Eye (tissue), 1 donor: Measurements from ENCODE around the gene PDGFD.
"Not testable (repeated sequence)": the region's sequence is repeated elsewhere in the genome, so short reads cannot be mapped to it uniquely, and the experiment has no call there.

Experiments used
- DNase-seq: peaks from one replicate; pipeline ENCODE4 v3.0.0-alpha.2; 2015

PDGFD gene

DNA sequence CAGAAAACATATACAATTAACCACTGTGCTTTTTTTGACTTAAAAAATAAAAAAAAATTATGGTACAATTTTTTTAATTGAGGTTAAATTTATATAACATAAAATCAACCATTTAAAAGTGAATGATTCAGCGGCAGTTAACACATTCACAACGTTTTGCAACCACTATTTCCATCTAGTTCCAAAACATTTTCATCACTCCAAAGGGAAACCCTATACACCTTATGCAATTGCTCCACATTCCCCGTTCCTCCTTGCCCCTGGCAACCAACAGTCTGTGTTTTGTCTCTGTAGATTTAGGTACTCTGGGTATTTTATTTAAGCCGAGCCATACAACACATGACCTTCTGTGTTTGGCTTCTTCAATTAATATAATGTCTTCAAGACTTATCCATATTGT lies 112.2 kb downstream of the PDGFD start:
- DNase-seq = no peak

DNA sequence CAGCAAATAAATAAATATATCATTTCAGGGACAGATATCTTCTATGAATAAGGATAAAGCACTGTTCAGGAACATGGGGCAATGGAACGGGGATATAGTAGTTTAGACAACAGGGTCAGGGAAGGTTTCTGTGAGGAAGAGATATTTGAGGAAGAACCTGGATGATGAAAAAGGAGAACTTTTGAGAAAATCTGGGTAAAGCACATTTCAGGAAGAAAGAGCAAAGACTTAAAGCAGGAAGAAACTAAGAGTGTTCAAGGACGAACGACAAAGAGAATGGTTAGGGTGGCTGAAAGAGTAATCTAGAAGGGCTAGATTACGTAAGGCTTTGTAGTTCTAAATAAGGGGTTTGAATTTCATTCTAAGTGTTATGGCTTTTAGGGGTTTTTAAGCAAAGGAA lies 114.8 kb downstream of the PDGFD start:
- no peak for DNase-seq

DNA sequence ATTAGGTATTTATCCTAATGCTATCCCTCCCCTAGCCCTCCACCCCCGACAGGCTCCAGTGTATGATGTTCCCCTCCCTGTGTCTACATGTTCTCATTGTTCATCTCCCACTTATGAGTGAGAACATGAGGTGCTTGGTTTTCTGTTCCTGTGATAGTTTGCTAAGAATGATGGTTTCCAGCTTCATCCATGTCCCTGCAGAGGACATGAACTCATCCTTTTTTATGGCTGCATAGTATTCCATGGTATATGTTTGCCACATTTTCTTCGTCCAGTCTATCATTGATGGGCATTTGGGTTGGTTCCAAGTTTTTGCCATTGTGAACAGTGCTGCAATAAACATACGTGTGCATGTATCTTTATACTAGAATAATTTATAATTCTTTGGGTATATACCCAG lies 117.1 kb downstream of the PDGFD start:
- not testable (repeated sequence) for DNase-seq

DNA sequence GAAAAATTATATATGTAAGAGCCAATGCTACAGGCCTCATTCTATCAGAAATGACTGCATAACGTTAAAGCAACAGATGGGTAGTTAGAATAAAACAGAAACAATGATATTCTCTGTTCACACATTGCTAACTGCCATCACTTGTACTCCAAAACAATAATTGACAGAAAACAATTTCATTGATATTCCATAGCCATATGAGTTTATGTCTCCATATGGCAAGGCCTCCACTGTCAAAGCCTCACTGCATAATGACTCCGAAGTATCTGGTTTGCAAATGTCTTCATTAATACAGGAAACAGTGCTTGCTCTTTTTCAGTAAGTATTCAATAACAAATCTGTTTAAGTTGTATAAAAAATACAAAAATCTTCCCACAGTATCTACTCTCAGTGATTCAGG lies 117.6 kb downstream of the PDGFD start:
- no peak for DNase-seq

DNA sequence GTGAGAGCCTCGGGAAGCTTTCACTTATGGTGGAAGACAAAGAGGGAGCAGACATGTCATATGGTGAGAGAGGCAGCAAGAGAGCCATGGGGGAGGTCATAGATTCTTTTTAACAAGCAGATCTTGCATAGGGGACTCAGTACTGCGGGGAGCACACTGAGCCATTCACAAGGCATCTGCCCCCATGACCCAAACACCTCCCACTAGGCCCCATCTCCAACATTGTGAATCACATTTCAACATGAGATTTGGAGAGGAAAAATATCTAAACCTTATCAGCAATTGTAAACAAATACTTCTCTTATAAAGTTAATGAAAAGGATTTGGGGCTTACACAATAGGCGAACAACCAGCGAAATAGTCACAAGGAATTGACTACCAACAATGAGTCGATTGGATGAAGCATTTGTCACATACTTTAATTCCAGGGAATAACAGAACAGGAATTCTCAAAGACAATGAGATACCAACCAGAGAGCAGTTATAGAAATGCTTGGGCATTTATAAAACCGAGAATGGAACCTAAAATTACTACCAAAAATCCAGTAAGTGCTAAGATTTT lies 120.2 kb downstream of the PDGFD start:
- no peak for DNase-seq

DNA sequence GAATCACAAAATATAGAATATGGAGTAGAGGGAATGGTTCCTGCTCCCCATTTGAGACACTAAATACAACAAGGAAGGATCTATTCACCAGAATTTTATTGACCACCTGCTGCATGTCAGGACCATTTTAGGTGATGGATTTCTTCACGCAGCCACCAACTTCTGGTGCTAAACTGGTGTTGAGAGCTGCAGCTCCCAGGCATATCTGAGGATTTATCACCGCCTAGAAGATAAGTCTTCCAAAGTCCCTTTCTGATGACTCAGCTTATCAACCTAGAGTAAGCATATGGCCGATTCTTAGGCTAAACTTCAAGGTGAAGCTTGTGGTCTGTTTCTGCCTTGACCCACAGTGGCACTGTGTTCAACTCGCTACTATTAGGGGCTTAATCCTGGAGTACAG lies 120.8 kb downstream of the PDGFD start:
- peak; percentile 23 for DNase-seq

DNA sequence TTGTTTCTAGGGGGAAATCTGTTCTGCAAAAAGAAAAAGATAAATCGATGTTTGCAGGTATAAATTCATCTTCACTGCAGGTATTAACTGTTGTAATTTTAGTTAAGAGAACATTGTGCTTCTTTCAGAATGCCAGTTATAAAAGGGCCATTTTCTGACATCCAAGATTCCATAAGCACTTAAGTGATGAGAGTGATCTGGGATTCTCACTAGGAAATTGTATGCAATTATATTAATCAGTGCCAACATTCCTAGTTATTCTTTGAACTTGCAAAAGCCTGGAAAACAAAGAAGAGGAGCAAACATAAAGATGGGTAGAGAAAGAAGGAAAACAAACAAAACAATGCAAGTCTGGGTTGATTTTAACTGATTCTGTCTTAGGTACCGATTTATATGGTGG lies 122.2 kb downstream of the PDGFD start:
- no peak for DNase-seq

DNA sequence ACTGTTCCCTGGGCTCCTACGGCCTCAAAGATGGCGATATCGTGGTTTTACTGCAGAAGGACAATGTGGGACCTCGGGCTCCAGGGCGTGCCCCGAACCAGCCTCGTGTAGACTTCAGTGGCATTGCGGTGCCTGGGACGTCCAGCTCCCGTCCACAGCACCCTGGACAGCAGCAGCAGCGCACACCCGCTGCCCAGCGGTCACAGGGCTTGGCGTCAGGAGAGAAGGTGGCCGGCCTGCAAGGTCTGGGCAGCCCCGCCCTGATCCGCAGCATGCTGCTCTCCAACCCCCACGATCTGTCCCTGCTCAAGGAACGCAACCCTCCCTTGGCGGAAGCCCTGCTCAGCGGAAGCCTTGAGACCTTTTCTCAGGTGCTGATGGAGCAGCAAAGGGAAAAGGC lies 127.0 kb downstream of the PDGFD start:
- DNase-seq = no peak

DNA sequence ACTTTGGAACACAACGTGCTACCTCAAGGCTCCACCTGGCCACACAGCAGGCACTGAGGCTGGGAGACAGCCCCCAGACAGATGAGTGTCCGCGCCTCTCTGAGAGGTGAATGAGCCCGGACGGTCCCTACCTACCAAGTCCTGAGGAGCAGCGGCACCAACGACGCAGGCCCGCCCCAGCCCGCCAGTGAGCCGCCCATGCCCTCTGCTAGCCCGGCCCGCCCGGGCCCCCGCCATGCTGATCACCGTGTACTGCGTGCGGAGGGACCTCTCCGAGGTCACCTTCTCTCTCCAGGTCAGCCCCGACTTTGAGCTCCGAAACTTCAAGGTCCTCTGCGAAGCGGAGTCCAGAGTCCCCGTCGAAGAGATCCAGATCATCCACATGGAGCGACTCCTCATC lies 127.4 kb downstream of the PDGFD start, which contains the start of gene DDI1:
Gene DDI1 (plus strand): TSS at position 53 of the 400 bp plus-strand sequence. CDS start 183 bp downstream, at position 236.
- no peak for DNase-seq

DNA sequence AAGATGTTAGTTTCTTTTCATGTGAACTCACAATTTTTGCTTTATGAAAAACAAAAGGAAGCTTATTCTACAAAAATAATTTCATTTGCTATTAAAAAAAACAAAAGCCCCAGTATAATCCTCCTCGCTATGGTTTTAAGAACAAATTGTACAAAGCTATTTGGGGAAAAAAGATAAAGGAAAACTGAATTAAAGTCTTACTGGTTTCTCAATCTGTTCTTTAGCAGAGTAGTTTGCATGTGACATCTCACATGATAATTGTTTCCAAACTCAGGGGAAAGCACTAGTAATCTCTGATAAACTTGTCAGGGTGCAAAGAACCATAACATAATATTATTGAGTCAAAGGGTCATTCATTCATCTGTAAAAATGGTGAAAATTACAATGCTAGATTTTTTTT lies 130.4 kb downstream of the PDGFD start:
- DNase-seq = no peak

DNA sequence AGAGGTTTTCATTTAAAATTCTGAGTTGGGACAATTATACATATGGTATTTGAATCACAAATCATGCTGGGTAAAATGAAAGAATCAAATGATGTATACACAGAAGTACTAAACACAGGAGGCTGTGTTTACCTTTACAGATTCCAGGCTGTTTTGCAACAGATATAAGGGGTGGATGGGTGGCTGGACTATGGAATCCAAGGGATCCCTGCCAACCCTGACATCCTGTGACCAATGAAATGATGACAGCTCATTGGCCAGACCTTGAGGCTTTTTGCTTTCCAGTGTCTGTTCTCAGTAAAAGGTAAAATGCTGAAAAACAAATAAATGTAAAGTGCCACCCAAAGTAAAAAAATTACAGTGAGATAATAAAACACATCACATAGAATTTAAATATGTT lies 130.8 kb downstream of the PDGFD start:
- DNase-seq = no peak

DNA sequence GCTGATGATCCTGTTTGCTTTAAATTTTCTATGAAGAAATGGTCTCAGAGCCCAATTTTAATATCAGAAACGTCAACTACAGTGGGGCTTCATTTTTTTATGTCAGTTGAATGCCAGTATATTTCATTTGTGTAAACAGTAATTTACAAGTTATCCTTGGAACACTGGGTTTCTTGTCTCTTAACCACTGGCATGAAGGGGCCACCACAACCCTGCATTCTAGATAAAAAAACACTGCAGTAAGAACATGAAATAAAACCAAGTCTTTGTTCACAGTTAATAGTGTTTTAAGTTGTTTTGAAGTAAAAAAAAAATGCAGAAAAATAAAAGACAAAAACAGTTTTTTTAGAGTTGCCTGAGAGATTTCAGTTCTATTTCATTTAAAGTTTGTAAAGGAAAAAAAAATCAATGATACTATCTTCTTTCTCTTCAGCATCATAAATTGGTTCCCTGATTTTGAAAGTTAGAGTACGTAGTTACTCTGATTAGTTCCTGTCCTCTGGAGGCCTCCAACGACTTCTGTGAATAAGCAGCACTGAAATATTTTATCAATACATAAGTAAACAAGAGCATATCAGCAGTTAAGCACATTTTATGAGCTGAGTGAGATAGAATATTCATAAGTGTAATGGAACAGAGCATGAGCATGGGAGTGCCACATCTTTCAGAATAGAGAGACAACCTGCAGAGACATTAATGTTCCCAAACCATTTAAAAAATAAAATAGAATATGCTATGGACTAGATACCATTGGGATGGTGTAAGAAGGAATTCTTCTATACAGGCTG lies 135.3 kb downstream of the PDGFD start:
- DNase-seq = no peak

DNA sequence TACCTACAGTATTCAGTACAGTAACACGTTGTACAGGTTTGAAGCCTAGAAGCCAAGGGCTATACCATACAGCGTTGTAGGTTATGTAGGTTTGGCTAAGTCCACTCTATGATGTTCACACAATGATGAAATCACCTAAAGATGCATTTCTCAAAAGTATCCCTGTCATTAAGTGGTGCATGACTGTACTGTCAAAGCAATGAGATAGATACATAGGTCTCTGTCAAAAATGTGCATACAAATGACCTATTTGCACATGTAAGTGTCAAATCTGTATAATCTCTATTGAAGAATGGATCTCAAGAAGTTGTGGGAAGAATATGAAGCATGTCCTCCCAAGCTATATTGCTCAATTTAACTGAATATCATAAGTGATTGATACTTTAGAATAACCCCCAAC lies 139.4 kb downstream of the PDGFD start:
- DNase-seq = no peak

DNA sequence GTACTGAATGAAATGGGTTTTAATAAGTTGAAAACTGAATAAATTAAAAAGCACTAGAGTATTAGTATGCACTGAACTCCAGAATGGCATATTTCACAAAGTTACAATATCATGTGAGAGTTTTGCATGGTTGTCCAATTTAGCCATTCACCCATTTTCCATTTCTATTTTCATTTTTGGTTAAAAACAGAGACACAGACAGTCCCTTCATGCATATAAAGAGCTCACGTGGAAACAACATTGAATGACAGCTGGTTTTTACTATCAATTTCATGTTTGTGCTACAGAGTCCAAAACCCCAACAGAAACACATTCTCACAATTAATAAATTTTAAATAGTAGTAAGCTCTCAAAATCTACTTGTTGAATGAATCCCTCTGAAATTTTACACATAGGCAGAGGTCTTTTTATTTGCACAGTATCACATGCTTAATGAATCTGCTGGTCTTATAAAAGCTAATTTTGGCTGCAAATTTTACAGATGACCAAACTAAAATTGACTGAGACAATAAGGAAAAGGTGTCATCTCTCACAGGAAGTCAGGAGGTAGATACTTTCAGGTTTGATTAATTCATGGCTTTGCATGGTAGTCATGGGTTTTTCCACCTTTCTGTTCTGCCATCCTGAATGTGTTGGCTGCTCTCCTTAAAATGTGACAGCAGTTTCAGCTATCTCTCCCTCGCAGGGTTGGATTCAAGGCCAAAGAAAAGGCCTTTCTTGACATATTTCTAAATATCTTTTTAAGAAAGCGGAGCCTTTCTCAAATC lies 148.1 kb downstream of the PDGFD start:
- DNase-seq = no peak

DNA sequence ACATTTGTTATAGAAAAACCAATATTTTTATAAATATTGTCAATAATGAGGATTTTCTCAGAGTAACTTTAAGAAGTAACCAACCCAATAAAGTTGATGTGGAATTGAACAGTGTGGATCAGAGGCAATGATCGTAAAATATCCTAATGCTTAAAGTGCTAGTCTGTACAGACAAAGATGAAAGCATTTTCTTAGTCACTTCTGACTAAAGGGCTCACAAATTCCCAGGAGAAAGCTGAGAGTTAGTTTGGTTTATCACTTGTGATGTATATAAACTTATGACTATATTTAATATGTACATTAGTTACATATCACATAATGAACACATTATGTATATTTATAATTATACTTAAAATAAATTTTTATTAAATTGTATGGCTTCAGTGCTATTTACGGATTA lies 152.9 kb downstream of the PDGFD start:
- no peak for DNase-seq

DNA sequence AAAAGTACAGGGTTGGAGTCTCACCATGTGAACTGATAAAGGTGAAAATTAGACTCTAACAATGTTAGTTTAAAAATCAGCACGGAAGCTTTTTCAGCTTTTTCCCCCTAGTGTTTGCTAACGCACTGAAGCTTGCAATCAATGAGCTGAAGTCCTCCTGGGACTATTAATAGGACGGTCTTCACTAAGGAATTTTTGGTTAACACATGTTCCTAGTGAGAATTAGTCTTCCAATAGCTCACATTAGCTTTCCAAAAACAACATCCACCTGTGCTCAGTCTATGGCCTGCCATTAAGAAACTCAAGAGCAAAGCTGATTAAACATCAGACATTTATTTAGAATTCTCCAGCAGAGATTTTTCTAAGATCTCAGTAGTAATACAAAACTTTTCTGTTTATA lies 154.2 kb downstream of the PDGFD start:
- no peak for DNase-seq

DNA sequence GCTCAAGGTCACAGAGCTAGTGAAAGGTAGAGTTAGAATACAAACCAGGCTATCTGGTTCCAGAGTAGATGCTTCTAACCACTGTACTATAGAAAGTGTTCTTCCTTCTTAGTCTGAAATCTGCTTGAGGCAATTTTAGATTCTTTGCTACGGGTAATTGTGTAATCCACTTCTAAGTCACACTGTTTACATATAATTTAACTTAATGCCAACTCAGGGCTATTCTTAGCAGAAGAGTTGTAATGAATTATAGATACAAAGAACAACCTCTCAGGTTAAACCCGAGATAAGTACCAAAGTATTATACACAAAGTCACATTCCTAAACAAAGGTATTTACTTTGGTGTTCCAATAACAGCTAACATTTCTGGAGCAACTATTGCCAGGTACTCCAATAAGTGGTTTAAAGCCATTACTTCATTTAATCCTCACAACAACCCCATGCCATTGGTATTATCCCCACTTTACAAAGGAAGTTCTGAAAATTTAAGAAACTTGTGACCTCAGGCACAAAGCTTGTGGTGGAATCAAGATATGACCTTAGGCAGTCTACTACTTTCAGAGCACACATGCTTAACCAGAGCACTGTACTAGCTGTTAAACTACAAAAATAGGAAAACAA lies 158.6 kb downstream of the PDGFD start:
- DNase-seq = no peak

DNA sequence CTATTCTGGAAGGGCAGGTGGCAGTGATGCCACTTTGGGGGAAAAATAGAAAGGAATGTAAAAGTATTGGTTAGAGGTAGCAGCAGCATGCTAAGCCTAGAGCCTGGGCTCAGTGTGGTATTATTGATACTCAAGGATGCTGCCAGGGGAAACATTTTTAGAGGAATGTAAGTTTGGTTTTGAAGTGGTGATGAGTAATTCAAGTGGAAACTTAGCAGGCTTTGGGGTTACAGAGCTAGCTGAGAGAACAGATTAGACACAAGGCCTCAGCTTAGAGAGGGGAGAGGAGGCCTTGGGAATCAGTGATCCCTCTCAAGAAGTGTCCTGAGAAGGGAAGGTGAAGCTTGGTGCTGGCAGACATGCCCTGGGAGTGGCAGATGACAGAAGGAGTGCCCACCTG lies 160.5 kb downstream of the PDGFD start:
- no peak for DNase-seq

DNA sequence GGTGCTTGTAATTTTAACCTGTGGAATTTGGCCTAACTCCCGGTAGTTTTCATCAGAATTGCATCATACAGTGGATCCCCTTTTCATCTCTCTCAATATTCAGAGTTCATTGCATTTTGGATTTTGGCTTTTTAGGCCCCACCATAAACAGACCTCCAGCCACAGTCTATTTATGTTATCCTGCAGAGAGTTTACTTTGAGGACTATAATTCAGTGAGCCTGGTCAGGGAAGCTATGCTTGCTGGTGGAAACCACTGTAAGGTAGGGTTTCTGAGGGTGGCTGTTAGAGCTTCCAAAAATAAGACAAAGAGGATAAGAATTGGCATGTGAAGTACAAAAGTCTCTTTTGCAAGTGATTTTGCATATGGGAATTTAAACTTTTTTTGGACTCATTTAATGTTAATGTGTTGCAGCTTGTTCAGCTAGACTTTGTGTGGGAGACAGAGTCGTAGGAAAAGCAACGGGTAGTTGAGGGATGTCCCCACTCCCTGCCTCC lies 162.3 kb downstream of the PDGFD start:
- DNase-seq = no peak

DNA sequence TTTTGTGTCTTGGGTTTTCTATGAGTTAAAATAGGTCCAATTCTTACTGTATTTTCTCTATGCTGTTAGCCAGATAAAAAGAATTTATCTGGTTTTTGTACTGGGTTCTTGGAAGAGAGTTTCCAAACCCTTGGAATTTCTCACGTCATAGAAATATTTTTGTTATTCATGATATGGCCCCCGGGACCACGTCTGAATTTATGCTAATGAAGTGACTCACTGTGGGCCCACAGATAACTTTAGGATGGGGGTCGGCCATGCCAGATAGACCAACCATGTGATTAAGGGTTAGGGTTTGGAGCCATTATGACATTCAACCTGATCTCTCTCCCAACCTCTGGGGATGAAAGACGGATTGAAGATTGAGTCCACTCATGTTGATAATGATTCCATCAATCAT lies 163.1 kb downstream of the PDGFD start:
- DNase-seq = no peak

DNA sequence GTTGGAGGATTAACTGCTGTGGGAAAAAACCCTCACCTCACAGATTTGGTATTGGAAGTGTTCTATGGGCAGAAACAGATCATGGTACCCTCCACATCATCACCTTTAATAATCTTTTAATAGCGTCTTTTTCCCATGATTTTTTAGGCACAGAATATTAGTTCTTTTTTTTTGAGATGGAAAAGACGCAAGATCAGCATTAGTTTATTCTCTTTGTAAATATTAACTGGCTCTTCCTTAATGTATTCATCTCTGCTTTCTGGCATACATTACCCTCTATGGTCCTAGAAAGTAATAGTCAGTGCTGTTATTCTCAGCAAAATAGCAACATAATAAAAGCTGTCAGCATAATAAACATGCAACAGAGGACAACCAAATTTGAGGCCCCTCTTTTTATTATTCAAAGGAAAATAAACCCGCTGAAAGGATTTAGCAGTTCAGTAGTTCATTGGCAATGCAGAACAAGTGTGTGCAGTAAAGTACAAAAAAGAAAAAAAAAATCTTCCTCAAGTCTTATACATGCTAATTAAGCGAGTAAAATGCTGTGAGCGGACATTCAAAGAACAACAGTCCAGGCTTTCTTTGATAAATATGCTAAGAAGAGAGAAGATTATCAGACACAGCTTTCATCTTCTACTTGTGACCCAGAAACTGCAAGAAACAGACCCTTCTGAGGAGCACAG lies 165.0 kb downstream of the PDGFD start:
- no peak for DNase-seq

DNA sequence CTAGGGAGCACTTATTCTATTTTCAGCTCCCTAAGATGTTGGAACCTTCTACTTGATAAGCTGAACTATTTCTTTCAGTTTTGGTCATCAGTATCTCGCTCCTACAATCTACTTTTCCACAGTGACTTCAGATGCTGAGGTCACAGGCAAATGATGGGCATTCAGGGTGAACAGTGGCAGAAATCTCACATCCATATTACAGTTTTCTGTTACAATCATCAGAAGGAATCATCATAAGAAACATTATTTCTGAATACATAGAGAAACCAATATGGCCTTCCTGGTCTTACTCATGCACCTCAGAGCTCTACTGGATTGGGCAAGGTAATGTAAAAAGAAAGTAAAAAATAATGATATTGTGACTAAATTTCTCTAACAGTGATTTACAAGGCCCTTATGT lies 166.9 kb downstream of the PDGFD start:
- no peak for DNase-seq

DNA sequence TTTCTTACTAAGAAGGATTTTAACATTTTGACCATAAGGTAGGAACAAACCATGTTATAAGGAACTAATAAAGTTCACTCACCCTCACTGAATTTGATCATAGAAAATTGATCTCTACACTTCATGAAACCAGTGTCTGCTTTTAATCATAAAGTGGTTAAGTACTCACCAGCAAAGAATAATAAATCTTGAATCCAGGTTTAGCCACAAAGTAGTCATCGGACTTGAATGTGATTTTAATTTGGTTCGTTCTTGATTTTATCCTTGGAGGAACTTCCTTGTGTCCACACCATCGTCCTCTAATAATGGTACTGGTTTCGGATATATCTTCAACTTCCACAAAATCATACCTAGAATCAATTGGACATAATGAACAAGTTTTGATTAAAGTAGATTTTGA lies 168.1 kb downstream of the PDGFD start:
- no peak for DNase-seq
